Fibroblast of skin of left quadriceps (primary cell): ENCODE results near the gene KLF12.

Source experiments
- DNase-seq, 2 experiments: peaks; one replicate each; pipeline ENCODE4 v3.0.0-alpha.2; 2013; ENCODE audit warnings: low read depth in 2 of 2

Gene KLF12

GRCh38 chr13:74135326-74136083 lies 1.3 kb upstream of the KLF12 start:
- peak in 1 of 2 experiments; percentile 40 for DNase-seq

- no peak for DNase-seq
These were observed 647 bp upstream of the KLF12 start for GRCh38 chr13:74134777-74135325.

- DNase-seq = peak; percentile 91 to 92
These were observed 475 bp downstream of the KLF12 start for GRCh38 chr13:74133657-74134201.

- DNase-seq = no peak
These were observed 1.2 kb downstream of the KLF12 start for GRCh38 chr13:74132776-74133656.

GRCh38 chr13:74132152-74132775 lies 1.9 kb downstream of the KLF12 start:
- DNase-seq = no peak

- no peak for DNase-seq
These were observed 3.0 kb downstream of the KLF12 start for GRCh38 chr13:74131227-74131626.

- peak in 1 of 2 experiments; percentile 44 for DNase-seq
These were observed 4.6 kb downstream of the KLF12 start for GRCh38 chr13:74129500-74130191.

GRCh38 chr13:74128156-74128767 lies 5.9 kb downstream of the KLF12 start:
- no peak for DNase-seq

GRCh38 chr13:74118328-74118727 lies 15.9 kb downstream of the KLF12 start:
- DNase-seq = no peak

GRCh38 chr13:74117207-74117705 lies 16.9 kb downstream of the KLF12 start:
- no peak for DNase-seq

GRCh38 chr13:74115133-74115532 lies 19.1 kb downstream of the KLF12 start:
- peak; percentile 51 to 53 for DNase-seq

- DNase-seq = no peak
These were observed 19.6 kb downstream of the KLF12 start for GRCh38 chr13:74114641-74115040.

GRCh38 chr13:74114202-74114601 lies 20.0 kb downstream of the KLF12 start:
- DNase-seq = no peak

- DNase-seq = no peak
These were observed 22.0 kb downstream of the KLF12 start for GRCh38 chr13:74111901-74112824.

- no peak for DNase-seq
These were observed 22.8 kb downstream of the KLF12 start for GRCh38 chr13:74111399-74111798.

- no peak for DNase-seq
These were observed 24.2 kb downstream of the KLF12 start for GRCh38 chr13:74110053-74110452.

- DNase-seq = no peak
These were observed 26.6 kb downstream of the KLF12 start for GRCh38 chr13:74107598-74107997.

GRCh38 chr13:74105871-74106270 lies 28.3 kb downstream of the KLF12 start:
- no peak for DNase-seq

- no peak for DNase-seq
These were observed 29.4 kb downstream of the KLF12 start for GRCh38 chr13:74104661-74105275.
